Measurements from ENCODE around the gene DDX1.

The DDX1 gene

DNA sequence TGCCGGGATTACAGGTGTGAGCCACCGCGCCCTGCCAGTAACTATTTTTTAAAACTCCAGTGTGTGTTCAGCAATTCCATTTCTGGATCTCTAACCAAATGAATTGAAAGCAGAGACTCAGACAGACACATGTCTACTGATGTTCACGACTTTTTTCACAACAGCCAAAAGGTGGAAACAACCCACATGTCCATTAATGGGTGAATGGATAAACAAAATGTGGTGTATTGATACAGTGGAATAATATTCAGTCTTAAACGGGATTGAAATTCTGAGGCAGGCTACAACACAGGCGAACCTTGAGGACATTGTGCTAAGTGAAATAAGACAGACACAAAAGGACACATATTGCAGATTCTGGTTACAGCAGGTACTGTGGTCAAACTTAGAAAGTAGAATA lies 55.0 kb downstream of the DDX1 start:
- no peak for DNase-seq (ENCODE audit: low spot score)

DNA sequence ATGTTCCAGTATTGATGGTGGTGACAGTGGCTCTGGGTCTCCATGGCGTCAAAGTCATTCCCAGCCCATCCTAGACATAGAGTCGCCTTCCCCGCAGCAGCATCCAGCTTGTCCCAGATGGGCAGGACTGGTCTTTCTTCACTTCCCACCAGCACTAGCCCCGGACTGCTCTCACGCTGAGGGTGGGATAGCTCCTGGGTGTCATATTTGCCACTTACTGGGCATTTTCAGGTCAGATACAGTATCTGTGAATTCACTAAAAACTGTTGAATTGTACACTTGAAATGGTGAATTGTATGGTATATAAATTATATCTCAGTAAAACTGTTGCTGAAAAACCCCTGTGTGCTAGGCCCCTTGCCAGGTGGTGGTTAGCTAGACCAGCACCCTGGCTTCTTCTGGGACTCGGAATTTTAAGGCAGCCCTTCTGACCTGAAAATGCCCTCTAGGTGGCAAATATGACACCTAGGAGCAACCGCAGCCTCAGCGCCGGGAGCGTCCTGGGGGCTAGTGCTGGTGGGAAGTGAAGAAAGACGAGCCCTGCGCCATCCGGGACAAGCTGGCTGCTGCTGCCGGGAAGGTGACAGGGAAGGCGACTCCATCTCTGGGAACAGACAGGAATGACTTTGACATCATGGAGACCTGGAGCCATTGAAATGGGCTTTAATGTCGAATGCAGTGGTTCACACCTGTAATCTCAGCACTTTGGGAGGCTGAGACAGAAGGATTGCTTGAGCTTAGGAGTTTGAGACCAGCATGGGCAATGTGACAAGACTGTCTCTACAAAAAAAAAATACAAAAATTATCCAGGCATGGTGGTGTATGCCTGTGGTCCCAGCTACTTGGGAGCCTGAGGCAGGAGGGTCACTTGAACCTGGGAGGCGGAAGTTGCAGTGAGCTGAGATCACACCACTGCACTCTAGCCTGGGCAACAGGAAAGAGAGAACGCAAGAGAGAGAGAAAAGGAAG lies 56.2 kb downstream of the DDX1 start:
- no peak for DNase-seq (ENCODE audit: low spot score)

- no peak for DNase-seq (ENCODE audit: low spot score)
Observed at GRCh38 chr2:15648593-15649525, 57.2 kb downstream of the DDX1 start.

- no peak for DNase-seq (ENCODE audit: low spot score)
Observed at GRCh38 chr2:15649561-15650255, 58.0 kb downstream of the DDX1 start.

- DNase-seq (ENCODE audit: low spot score) = no peak
Observed at GRCh38 chr2:15650616-15651366, 59.1 kb downstream of the DDX1 start.

GRCh38 chr2:15651367-15651727 lies 59.7 kb downstream of the DDX1 start:
- no peak for DNase-seq (ENCODE audit: low spot score)

DNA sequence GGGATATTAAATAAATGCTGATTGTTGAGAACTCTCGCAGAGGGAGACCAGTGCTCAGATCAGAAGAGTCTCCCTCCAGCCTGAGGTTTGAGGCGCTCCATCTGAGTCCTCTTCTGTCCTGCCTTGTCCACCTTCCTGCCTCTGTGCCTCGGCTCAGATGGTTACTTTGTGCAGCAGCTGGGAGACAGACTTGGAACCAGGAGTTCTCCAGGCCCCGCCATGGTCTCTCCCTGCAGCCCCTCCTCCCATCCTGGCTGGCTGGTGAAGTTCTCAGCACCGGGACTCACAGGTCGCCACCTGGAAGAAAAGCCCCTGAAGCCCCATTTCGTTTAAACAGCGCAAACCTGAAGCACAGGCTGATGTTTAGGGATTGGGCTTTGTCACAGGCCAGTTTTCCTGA lies 60.6 kb downstream of the DDX1 start:
- no peak for DNase-seq (ENCODE audit: low spot score)

- DNase-seq (ENCODE audit: low spot score) = no peak
Observed at GRCh38 chr2:15652801-15653200, 61.1 kb downstream of the DDX1 start.

DNA sequence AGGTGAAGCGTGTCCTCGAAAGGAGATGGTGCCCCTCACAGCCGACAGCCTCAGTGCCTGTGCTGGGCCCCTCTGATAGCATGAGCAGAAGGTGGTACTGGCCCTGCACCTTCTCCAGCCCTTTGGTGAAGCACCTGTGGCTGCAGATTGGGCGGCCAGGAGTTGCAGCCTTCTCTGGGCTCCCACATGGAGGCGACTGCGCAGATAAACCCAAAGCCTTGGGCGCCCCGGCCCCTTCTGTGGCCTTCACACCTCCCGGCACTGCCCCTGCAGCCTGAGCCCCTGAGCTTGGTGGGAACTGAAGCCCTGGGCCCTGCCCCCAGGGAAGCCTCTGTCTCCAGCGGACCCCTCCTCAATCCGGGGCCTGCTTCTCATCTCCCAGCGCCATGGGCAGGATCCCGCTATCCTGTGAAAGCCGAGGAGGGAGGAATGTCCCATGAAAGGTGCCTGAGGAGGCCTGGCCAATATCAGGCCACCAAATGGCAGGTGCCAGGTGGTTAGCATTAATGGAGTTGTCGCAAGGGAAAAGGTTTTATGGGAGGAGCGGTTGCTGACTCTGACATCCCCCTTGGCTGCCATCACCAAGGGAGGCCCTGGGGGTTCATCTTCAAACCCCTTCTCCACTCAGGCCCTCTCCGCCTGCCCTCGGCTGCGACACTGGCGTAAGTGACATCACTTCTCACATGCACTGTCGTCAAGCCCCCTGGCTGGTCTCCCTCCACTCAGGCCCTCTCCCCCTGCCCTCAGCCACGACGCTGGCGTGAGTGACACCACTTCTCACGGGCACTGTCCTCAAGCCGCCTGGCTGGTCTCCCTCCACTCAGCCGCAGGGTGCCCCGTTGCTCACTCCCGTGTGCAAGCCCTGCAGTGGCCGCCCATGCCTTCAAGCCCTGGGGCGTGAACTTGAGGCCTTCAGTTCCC lies 62.4 kb downstream of the DDX1 start:
- DNase-seq (ENCODE audit: low spot score) = no peak

GRCh38 chr2:15654727-15655073 lies 63.0 kb downstream of the DDX1 start:
- no peak for DNase-seq (ENCODE audit: low spot score)

DNA sequence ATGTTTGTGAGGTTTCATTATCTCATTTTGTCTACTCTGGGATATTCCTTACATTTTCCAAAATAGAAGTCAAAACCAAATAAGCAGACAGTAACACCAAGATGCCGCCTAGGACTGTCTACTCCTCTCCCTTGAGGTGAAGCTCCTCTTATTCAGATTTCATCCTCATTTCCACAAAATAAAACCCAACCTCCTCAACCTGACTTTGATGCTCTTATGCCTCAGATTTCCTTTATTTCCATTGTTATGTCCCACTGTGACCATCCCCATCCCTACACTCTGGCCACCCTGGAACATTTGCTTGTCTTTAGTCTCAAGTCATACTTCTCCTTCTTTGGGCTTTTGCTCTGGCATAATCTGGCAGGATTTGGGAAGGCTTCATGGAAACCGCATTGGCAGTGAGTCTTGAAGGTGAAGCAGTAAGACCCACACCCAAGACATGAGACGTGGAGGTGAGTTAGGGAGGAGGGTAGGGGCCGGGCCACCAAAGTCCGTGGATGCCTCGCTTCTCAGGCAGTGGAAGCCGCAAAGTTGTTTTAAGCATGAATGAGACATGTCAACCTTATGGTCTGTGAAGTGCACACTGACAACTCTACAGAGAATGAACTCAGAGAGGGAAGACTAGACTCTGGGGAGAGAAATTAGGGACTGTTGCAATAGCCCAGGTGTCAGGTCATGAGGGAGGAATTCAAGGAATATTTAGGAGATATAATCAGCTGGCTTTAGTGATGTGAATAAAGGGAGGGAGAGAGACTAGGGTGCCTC lies 63.6 kb downstream of the DDX1 start:
- no peak for DNase-seq (ENCODE audit: low spot score)

GRCh38 chr2:15656090-15656489 lies 64.4 kb downstream of the DDX1 start:
- no peak for DNase-seq (ENCODE audit: low spot score)

GRCh38 chr2:15657759-15658158 lies 66.1 kb downstream of the DDX1 start:
- no peak for DNase-seq (ENCODE audit: low spot score)

DNA sequence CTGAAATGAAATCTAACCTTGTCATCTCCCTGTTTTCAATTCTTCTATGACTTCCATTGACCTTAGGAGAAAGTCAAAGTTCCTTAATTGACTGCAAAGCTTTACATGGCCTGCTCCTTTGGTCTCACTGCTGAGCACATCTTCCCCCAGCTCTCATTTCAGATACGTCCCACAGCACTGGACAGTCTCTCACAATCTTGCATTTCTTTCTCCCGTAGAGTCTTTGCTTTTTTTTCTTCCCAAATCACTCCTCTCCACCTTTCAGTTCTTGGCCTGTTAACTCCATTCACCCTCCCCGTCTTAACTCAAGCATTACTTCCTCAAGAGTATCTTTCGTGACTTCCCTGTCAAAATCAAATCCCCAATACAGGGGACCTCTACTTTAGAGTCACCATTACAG lies 67.2 kb downstream of the DDX1 start:
- DNase-seq (ENCODE audit: low spot score) = no peak

DNA sequence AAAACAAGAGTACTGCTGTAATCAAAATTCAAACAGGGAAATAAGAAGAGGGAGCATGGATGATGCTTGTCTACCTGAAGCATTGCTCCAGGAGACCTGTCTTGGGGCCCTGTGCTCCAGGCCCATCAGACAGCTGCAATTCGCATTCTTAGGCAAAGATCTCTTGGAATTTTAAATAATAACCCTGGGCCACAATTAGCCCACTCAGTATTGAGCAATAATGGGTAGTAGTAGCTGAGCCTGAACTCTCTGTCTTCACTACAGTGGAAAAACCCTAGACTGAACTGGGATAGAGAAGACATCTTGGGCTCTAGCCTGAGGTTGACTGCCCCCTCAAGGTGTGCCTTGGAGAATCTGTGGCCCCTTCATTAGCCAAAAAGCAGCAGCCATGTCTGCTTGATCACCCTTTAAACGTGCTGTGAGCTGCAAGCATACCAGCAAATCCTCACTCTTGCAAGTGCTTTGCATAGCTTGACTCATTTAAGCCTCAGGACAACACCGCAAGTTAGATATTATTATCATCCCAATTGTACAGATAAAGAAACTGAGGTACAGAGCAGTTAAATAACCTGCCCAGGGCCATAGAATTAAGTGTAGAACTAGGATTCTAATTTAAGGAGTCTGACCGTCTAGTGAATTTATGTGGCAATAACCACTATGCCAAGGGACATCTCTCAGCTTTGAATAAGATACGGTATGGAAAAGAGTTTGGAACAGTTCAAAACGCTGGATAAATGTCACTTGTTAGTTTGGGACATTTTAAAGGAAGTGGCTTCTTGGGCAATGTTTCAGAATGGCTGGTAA lies 69.0 kb downstream of the DDX1 start:
- no peak for DNase-seq (ENCODE audit: low spot score)

GRCh38 chr2:15661295-15661569 lies 69.6 kb downstream of the DDX1 start:
- no peak for DNase-seq (ENCODE audit: low spot score)

GRCh38 chr2:15662026-15662425 lies 70.4 kb downstream of the DDX1 start:
- no peak for DNase-seq (ENCODE audit: low spot score)

- DNase-seq (ENCODE audit: low spot score) = no peak
Observed at GRCh38 chr2:15662579-15662978, 70.9 kb downstream of the DDX1 start.

DNA sequence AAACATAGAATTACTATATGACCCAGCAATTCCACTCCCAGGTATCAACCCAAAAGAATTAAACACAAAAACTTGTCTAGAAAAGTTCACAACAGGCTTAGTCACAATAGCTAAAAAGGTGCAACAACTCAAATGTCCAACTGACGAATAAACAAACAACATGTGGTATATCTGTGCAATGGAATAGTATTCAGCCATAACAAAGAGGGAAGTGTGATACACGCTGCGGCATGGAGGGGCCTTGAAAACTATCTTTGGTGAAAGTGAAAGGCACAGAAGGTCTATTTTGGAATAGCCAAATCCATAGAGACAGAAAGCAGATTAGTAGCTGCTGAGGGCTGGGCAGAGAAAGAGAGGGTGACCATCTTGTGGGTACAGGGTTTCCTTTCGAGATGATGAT lies 72.1 kb downstream of the DDX1 start:
- DNase-seq (ENCODE audit: low spot score) = no peak

Data from CD4-positive, alpha-beta T cell treated with Interleukin-2 at 100 ng/mL for 4 hours (primary cell).